NCI-H446 (cell line): ENCODE results near the gene HK3.

Experiments
- DNase-seq, 2 experiments: peaks; one replicate each; lab custom pipeline; 2025; lab: John Stamatoyannopoulos, UW

HK3 gene

GRCh38 chr5:176869501-176870109 is 29.5 kb downstream of the HK3 start:
- no peak for DNase-seq

- no peak for DNase-seq
Observed at GRCh38 chr5:176868731-176869130, 30.4 kb downstream of the HK3 start.

GRCh38 chr5:176868126-176868525 is 31.0 kb downstream of the HK3 start:
- DNase-seq, result no peak

GRCh38 chr5:176866707-176867310 is 32.3 kb downstream of the HK3 start:
- DNase-seq, result no peak

DNA sequence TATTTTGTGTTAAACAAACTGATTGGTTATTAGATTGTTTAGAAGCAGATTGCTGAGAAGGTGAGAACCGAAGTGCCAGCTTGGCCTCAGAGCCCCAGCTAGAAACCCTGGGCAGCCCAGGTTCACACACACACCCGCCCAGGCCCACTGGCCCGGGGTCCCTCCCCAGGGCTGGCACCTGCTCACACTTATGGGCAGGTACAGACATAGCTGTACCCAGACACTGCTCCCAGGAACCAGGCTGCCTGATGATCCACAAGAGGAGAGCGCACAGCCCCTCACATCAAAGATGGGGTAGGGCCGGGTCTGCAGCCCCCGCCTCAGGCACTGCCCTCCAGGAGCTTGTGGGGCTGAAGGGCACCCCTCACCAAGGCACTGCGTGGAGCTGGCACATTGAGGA is 33.2 kb downstream of the HK3 start:
- DNase-seq, result no peak

GRCh38 chr5:176864755-176865154 is 34.4 kb downstream of the HK3 start:
- no peak for DNase-seq

- no peak for DNase-seq
Observed at GRCh38 chr5:176863765-176864098, 35.4 kb downstream of the HK3 start.

- DNase-seq, result no peak
Observed at GRCh38 chr5:176863041-176863764, 35.9 kb downstream of the HK3 start.

DNA sequence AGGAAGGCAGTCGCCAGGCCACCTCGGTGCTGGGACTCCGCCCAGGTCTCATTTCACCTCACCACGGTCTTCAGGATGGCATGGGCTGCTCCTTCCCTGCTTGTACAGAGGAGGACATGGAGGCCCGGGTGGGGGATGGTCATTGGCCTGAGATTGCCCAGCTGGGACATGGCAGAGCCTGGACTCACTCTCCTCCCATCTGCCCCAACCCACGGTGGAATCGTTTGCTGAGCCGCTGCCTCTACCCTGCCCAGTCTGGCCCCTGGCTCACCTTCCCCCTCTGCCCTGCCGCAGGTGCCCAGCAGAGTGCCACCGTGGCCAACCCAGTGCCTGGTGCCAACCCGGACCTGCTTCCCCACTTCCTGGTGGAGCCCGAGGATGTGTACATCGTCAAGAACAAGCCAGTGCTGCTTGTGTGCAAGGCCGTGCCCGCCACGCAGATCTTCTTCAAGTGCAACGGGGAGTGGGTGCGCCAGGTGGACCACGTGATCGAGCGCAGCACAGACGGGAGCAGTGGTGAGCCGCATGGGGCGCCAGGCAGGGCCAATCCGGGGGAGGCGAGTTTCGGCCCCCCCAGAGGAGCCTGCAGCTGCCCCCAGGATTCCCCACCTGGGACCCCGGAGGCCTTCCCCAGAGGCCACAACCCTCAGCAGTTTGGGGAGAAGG is 36.7 kb downstream of the HK3 start:
- no peak for DNase-seq

DNA sequence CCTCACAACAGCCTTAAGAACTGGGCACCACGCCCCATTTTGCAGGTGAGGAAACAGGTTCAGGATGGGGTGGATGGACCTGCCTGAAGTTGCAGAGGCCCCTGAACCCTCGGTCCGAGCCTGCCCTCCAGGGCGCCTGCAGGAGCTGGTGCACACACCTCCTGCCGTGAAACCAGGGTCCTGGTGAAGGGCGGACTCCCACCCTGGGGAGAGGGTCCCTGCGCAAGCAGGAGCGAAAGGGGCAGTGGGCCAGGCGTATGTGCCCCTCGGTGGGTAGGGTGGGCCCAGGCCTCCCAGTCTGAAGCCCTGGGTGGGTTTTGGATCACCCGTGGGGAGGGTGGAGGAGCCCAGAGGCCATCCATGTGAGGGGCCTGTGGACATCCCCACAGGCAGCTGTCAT is 37.9 kb downstream of the HK3 start:
- DNase-seq, result no peak

GRCh38 chr5:176860381-176860780 is 38.8 kb downstream of the HK3 start:
- no peak for DNase-seq

GRCh38 chr5:176859916-176860315 is 39.2 kb downstream of the HK3 start:
- DNase-seq, result no peak

DNA sequence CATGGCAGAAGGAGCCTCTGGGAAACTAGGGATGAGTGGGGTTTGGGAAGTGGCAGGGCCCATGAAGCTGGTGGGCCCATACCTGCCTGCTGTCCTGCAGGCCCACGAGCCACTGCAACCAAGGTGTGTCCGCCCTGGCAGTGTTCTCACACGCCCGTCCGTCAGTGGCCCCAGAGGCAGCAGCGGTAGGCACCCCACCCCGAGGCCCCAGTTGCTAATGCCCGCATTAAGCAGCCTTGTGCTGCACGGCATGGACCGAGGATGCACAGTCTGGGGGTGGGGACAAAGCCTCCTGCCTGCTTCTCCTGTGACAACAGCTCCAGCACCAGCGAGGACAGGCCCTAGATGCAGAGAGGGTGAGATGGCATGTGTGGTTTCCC is 41.3 kb downstream of the HK3 start:
- no peak for DNase-seq

DNA sequence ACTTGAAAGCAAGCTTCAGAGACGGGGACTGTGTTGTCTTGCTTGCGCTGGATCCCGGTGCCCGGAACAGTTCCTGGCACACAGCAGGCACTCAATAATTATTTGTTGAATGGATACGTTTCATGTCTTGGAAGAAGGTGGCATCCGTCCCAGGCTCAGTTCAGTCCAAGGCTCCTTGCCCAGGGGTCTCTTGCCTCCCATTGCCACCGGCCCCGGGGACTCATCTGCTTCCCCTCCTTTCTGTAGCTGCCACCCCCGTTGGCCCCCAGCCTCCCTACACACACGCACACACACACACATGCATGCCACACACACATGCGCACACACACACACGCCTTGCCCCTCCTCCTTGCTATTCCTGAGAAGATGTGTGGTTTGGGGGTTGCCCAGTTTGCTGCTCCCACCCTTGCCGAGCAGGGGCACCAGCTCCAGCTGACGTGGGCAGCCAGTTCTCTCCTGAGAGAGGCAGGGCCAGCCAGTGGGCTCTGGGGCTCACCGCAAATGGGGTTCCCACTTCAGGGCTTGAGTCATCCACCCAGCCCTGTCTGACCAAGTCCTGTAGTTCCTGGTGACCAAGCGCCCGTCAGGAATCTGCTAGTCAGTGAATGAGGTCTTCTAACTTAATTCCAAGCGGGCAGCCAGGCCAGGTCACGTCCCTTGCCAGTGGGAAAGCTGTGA is 41.8 kb downstream of the HK3 start:
- no peak for DNase-seq

DNA sequence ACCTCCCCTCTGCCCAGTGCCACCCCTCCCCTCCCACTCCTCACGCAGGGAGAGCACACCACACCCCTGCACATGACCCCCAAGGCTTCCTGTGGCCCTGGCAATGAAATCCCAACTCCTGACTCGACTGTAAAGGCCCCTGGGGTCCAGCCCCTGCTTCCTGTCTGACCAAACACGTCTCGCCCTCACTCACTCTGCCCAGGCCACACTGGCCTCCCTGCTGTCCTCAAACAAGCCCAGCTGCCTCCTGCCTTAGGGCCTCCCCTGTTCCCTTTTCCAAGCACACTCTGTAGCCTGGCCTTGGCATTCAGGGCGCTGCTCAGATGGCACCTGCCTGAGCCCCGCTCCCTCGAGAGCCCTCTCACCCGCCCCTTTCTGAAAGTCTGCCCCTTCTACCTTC is 42.4 kb downstream of the HK3 start:
- DNase-seq, result no peak

GRCh38 chr5:176855598-176855997 is 43.5 kb downstream of the HK3 start:
- no peak for DNase-seq

GRCh38 chr5:176854164-176854563 is 45.0 kb downstream of the HK3 start:
- no peak for DNase-seq

GRCh38 chr5:176853151-176853778 is 45.9 kb downstream of the HK3 start:
- no peak for DNase-seq

DNA sequence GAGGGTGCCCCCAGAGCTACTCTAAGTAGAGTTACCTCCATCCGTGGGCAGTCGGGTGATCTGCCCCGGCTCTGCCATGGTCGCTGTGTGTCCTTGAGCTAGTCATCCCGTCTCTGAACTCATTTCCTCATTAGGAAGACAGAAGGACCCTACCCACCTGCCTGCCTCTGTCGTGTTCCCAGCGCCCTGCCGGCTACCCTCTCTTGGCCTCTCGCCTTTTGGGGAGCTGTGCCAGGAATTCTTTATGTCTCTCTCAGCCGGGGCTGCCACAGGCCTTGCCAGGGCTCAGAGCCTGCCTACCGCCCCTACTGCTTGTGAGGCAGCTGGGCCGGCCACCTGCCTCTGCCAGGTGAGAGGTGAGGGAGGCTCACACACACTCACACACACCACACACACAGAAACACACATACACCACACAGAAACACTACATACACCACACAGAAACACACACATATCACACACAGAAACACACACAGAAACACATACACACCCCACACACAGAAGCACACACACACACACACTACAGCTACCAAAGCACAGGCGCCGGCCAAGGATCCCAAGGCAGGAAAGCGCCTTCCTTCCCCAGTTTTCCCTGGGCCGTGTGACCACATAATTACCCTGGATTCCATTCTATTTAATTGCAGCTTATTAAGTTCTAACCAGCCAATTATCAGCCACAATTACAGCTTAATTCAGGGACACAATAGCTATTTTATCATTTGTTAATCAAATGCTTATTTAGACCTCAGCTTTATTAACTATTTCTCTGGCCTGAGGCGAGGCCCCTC is 47.1 kb downstream of the HK3 start:
- DNase-seq, result peak; percentile 16 to 64

DNA sequence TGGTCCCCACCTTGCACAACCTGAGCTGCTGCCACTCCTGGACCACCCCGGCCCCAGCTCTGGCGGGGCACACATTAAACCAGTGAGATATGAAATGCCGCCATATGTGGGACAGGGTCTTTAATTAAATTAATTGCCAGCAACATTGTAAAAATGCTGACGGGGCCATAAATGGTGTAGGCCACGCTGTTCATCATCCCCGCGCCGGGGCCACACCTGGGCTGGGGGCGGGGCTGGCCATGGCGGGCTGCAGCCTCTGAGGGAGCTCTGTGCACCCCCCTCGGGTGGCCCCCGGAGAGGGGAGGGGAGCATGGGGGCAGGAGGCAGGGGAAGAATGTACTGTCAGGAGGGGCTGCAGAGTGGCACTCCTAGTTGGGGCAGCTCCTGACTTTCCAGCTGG is 47.8 kb downstream of the HK3 start:
- no peak for DNase-seq
